HG03378 (cell line): ENCODE measurements around the gene FOXP3.

ENCODE experiments used
- ATAC-seq: cut with Tn5 transposase; IDR thresholded peaks from one replicate; pipeline ENCODE4 v1.9.1; 2021; ENCODE audit warnings: mild to moderate bottlenecking, moderate library complexity; ENCODE audit not compliant: unreplicated experiment

Gene FOXP3

DNA sequence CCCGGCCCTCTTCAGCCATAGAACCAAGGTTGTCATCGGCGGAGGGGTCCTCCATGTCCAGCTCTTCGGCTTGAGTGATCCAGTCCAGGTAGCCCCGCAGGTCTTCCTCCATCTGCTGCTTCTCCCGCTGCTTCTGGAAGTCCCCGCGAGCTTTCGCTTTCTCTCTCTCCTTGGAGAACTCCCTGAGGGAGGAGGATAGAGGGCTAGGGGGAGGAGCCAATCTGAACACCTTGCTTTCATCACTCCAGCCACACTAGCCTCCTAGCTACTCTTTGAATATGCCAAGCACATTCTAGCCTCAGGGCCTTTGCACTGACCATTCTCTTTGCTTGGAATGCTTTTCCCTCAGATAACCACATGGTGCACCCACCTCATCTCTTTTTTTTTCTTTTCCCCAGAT lies 37.6 kb downstream of the FOXP3 start:
- no peak for ATAC-seq

GRCh38 chrX:49225858-49226257 lies 38.7 kb downstream of the FOXP3 start:
- no peak for ATAC-seq

DNA sequence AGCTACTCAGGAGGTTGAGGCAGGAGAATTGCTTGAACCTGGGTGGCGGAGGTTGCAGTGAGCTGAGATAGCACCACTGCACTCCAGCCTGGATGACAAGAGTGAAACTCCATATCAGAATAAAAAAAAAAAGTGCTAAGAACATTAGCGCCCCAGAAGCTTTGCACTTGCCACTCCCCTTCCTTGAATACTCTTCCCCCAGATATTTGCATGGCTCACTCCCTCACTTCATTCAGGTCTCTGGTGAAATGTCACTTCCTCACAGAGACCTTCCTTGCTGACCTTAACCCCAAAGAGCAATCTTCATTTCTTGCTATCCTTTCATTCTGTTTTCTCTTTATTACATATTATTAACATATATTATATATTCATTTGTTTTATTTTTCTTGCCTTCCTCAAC lies 42.6 kb downstream of the FOXP3 start:
- no peak for ATAC-seq

- no peak for ATAC-seq
Observed at GRCh38 chrX:49220100-49220499, 44.4 kb downstream of the FOXP3 start.

DNA sequence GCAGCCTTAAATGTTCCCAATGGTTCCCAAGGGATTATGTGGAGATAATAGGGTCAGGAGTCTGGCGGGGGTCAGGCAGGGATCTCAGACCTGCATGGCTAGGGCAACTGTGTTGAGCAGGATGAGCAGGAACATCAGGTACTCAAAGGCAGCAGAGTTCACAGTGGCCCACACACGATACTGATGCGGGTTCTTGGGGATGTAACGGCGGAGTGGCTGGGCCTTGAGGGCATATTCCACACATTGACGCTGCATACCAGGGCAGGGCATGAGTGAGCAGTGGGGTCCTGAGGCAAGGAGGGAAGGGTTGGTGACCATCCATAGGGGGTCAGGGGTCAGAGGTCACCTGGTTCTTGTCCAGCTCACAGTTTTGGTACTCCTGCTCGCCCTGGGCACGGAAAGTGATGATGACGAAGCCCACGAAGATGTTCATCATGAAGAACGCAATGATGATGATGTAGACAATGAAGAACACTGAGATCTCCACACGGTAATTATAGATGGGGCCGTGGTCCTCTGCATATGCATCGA lies 49.4 kb downstream of the FOXP3 start:
- no peak for ATAC-seq

- no peak for ATAC-seq
Observed at GRCh38 chrX:49214416-49214815, 50.1 kb downstream of the FOXP3 start.

DNA sequence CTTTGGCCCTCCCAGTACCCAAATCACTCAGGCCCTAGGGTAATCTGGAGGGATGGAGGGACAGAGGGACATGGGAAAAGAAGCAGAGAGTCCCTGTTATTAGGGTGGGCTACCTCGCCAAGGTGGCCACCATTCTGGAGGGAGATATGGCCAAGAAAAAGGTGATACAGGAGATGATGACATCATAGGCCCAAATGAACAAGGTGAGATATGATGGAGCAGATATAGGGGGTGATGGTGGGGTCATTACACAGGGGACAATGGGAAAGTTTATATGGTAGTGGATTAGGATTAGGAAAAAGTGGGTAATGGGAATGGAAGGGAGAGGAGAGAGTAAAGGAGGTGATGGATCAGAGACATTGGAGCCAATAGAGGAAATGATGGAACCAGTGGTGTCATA lies 51.6 kb downstream of the FOXP3 start:
- no peak for ATAC-seq

- no peak for ATAC-seq
Observed at GRCh38 chrX:49212209-49212608, 52.3 kb downstream of the FOXP3 start.

GRCh38 chrX:49211074-49211473 lies 53.4 kb downstream of the FOXP3 start:
- ATAC-seq: no peak

- ATAC-seq: no peak
Observed at GRCh38 chrX:49210406-49210805, 54.1 kb downstream of the FOXP3 start.

DNA sequence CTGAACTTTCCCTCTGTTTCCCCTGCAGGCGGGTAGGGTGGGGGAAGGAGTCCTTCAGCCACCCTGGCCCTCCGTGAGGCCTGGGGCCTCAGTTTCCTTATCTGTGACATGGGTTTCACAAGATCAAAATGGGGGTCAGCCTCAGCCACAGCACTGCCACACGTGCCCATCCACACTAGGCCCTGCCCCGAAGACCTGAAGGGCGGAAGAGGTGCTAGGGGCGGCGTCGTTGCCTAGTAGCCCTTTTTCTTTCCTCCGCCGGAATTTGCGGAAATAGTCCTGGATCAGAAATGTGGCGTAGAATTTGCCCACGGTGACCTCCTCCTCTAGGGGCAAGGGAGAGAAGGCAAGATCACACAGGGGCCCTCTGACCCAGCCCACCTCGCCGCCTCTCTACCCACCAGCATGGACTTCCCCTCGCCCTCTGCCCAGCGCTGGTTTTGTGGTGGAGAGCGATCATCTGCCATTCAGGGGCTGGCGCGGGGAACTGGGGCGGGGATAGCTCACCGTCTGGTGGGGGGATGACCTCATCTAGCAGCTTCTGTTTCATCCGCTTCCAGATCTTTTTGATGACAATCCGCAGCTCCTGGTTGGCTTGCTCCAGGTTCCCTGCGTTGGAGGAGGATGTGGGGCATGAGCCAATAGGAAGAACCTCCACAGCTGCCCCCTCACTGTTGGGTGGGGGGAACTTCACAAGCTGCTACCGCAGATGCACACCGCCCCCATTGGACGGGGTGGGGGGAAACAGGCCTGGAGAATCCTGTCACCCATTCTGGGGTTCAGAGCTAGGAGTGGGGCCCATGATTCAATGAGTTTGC lies 54.9 kb downstream of the FOXP3 start:
- no peak for ATAC-seq

DNA sequence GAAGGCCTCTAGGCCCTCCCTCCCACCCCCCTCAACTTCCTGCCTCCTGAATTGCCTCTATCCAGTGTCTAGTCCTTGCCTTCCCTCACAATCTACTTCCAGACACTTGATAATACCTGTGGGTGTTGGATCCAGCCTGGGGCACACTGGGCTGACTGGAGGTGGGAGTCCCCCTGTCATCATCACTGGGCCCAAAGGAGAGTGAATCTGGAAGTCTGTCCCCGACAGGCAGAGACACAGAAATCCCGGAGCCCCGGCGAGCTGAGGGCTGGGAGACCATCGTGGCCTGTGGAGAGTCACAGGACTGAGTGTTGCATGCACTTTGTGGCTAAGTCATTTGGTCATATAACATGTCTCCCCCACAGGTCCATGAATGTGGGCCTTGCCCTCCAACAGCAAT lies 56.1 kb downstream of the FOXP3 start:
- ATAC-seq: no peak

- ATAC-seq: no peak
Observed at GRCh38 chrX:49206543-49206942, 58.0 kb downstream of the FOXP3 start.

- ATAC-seq: no peak
Observed at GRCh38 chrX:49205443-49205842, 59.1 kb downstream of the FOXP3 start.

DNA sequence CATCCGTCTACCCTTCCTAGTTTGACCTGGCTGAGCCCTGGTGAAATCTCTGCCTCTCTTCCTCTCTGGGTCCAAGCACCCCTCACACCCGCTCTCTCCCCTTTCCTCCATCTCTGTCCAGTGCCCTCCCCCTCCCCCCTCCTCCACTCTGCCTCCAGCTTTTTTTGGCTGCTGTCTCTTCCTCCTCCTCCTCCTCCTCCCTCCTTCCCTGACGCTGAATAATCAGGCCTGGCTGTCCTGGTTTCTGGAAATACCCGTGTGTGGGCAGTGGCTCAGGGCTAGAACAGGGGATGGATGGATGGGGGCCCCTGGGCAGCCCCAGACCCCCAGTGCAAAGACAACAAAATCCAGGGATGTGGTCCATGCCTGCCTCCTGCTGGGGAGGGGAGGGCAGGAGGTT lies 59.8 kb downstream of the FOXP3 start:
- ATAC-seq: no peak

DNA sequence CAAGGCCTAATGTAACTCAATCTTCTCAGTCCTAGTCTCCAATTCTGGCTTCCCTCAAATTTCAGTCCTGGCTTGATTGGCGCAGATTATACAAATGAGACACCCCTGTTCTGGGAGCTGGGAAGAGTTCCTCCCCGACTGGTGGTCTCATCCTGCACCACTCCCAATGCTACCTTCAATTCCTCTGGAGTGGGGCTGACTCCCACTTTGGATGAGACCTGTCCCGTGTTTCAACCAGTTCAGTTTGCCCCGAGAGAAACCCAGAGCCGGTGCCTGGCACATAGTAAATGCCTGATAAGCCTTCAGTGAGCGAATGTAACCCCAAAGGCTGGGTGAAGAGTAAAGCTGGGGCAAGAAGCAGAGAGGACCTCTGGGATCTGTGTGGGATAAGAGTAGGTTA lies 60.5 kb downstream of the FOXP3 start:
- ATAC-seq: no peak

- no peak for ATAC-seq
Observed at GRCh38 chrX:49203536-49203935, 61.0 kb downstream of the FOXP3 start.

DNA sequence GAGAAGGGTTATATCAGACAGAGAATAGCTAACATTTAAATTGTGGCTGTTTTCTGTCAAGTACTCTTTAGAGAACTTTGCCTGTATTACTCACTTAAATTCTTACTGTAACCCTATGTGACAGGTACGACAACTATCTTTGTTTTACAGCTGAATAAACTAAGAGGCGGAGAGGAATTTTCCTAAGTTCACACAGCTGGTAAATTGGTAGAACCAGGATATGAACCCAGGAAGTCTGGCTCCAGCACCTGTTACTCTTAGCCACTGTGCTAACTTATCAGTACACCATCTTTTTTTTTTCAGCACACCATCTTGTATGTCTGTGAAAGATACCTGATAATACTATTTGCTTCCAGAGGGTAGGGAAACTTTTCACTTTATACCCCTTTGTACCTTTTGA lies 62.5 kb downstream of the FOXP3 start:
- ATAC-seq: no peak
